ENCODE measurements around the gene LRP5.

LRP5 gene

GRCh38 chr11:68459886-68460740 is 147.7 kb downstream of the LRP5 start:
- no peak for TF ChIP-seq CTCF (IDR thresholded peaks at IDR 0.05; ENCODE audit: low read length, missing control alignments)
- DNase-seq (ENCODE audit: low read depth), result peak; percentile 100

GRCh38 chr11:68460741-68461574 is 148.6 kb downstream of the LRP5 start, which contains the start of gene PPP6R3:
Gene PPP6R3, plus strand, starts transcription at chr11:68460752. Its CDS starts 76,913 bp downstream, at chr11:68537665.
- H3K4me3 ChIP-seq (replicated peaks; ENCODE audit: low read depth, low read length), result peak within 1 kb of the TSS; percentile 85
- peak; percentile 35 for DNase-seq (ENCODE audit: low read depth)
- TF ChIP-seq CTCF (IDR thresholded peaks at IDR 0.05; ENCODE audit: low read length, missing control alignments), result no peak

More at GRCh38 chr11:68459886-68460740, 147.7 kb downstream of the LRP5 start:
- peak overlapping the region; percentile 85 for H3K4me3 ChIP-seq (replicated peaks; ENCODE audit: low read depth, low read length)

- peak overlapping the region; percentile 85 for H3K4me3 ChIP-seq (replicated peaks; ENCODE audit: low read depth, low read length)
- DNase-seq (ENCODE audit: low read depth), result no peak
- TF ChIP-seq CTCF (IDR thresholded peaks at IDR 0.05; ENCODE audit: low read length, missing control alignments), result no peak
Observed at GRCh38 chr11:68461575-68461917, 149.2 kb downstream of the LRP5 start.

GRCh38 chr11:68463714-68464113 is 151.3 kb downstream of the LRP5 start:
- no peak for TF ChIP-seq CTCF (IDR thresholded peaks at IDR 0.05; ENCODE audit: low read length, missing control alignments)
- H3K4me3 ChIP-seq (replicated peaks; ENCODE audit: low read depth, low read length), result no peak overlapping the region
- no peak for DNase-seq (ENCODE audit: low read depth)

GRCh38 chr11:68467201-68467834 is 154.9 kb downstream of the LRP5 start:
- H3K4me3 ChIP-seq (replicated peaks; ENCODE audit: low read depth, low read length), result no peak overlapping the region
- no peak for TF ChIP-seq CTCF (IDR thresholded peaks at IDR 0.05; ENCODE audit: low read length, missing control alignments)

GRCh38 chr11:68468217-68468828 is 155.9 kb downstream of the LRP5 start:
- no peak for DNase-seq (ENCODE audit: low read depth)
- no peak for TF ChIP-seq CTCF (IDR thresholded peaks at IDR 0.05; ENCODE audit: low read length, missing control alignments)

More at GRCh38 chr11:68467201-68467834, 154.9 kb downstream of the LRP5 start:
- no peak for DNase-seq (ENCODE audit: low read depth)

More at GRCh38 chr11:68468217-68468828, 155.9 kb downstream of the LRP5 start:
- no peak overlapping the region for H3K4me3 ChIP-seq (replicated peaks; ENCODE audit: low read depth, low read length)

Data from fibroblast of pulmonary artery (primary cell).